HL-60 (cell line): ENCODE measurements around the gene PLS3.

Experiments
- DNase-seq, 2 experiments: peaks; one replicate each; pipeline ENCODE4 v3.0.0-alpha.2; 2010 to 2020; ENCODE audit warnings: low read depth in 1 of 2, low spot score in 1 of 2
- H3K27ac ChIP-seq: fragments of 250-450 bp; sonication (Bioruptor Pico); replicated peaks from 2 replicates; pipeline ENCODE4 v1.5.1; 2020; ENCODE audit warnings: mild to moderate bottlenecking, moderate library complexity
- H3K27me3 ChIP-seq: fragments of 250-450 bp; sonication (Bioruptor Pico); 2 replicates; pipeline ENCODE4 v1.5.1; 2021; ENCODE audit warnings: mild to moderate bottlenecking, moderate library complexity; ENCODE audit not compliant: insufficient read depth, poor library complexity, severe bottlenecking
- H3K4me3 ChIP-seq: replicated peaks from 2 replicates; pipeline ENCODE4 v1.5.1; 2011; ENCODE audit warnings: mild to moderate bottlenecking, control low read depth, low read length; ENCODE audit not compliant: insufficient read depth
- GABPA ChIP-seq: IDR thresholded peaks from 2 replicates; pipeline ENCODE4 v1.6.1; 2012; ENCODE audit warnings: low read depth
- POLR2AphosphoS5 ChIP-seq: IDR thresholded peaks from 2 replicates; pipeline ENCODE4 v1.6.1; 2012; ENCODE audit warnings: low read depth
- SPI1 ChIP-seq: IDR thresholded peaks from 2 replicates; pipeline ENCODE4 v1.6.1; 2012; ENCODE audit warnings: low read depth, mild to moderate bottlenecking, borderline replicate concordance
- TF ChIP-seq, protein P1 (sequence below): IDR thresholded peaks from one replicate; pipeline ENCODE4 v1.5.1; 2011; ENCODE audit warnings: low read length, control low read depth, inconsistent platforms; ENCODE audit not compliant: insufficient read depth
- TF ChIP-seq, protein P2 (sequence below): IDR thresholded peaks from 2 replicates; pipeline ENCODE4 v1.6.1; 2012; ENCODE audit warnings: low read depth; ENCODE audit not compliant: insufficient replicate concordance

The PLS3 gene

DNA sequence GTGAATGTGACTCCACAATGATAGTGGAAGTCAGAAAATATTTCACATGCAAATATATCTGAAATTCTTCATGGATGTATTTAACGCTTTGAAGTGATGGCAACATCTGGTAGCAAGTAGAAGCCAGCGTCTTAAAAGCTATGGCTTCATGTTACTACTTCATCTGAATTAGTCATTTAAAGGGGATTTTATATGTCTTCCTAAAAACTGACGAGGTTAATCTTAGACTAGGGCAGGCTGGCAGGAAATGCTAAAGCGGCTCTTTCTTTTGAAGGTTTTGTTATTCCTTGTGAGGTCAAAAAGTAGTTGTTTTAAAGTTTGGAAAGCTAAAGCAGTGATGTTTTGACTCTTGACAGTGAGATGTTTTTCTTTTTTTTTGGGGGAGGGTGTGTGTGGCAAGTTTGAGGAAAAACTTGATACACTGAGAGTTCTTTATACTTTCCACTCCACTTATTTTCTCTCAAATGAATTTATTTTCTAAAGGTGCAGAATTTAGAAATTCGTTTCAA lies 22.6 kb downstream of the PLS3 start:
- DNase-seq: no peak
- TF ChIP-seq, protein P1, sequence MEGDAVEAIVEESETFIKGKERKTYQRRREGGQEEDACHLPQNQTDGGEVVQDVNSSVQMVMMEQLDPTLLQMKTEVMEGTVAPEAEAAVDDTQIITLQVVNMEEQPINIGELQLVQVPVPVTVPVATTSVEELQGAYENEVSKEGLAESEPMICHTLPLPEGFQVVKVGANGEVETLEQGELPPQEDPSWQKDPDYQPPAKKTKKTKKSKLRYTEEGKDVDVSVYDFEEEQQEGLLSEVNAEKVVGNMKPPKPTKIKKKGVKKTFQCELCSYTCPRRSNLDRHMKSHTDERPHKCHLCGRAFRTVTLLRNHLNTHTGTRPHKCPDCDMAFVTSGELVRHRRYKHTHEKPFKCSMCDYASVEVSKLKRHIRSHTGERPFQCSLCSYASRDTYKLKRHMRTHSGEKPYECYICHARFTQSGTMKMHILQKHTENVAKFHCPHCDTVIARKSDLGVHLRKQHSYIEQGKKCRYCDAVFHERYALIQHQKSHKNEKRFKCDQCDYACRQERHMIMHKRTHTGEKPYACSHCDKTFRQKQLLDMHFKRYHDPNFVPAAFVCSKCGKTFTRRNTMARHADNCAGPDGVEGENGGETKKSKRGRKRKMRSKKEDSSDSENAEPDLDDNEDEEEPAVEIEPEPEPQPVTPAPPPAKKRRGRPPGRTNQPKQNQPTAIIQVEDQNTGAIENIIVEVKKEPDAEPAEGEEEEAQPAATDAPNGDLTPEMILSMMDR: no peak
- TF ChIP-seq SPI1 (no peak), POLR2AphosphoS5 (no peak), GABPA (no peak)

DNA sequence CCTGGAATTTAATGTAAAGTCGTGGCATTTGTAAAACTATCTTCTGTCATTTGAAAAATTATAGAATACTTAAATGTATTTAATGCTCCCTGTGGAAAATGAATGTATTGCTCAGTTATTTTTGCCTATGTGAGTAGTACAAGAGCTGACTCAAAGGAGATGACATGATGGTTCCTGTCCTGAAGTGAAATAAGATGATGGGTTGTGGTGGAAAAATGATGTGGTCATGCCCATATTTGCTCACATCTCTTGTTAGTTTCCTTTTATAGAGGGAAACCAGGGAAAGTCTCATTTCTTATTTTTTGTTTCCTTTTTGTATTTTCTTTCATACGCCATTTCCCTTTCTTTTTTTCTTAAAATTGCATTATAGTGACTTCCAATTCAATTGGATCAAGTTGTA lies 23.7 kb downstream of the PLS3 start:
- no peak for DNase-seq

More for the DNA sequence above, 22.6 kb downstream of the PLS3 start:
- Histone ChIP-seq H3K27me3 (no peaks in the 10 kb centered on the region), H3K27ac (no peak overlapping the region), H3K4me3 (no peak overlapping the region)

DNA sequence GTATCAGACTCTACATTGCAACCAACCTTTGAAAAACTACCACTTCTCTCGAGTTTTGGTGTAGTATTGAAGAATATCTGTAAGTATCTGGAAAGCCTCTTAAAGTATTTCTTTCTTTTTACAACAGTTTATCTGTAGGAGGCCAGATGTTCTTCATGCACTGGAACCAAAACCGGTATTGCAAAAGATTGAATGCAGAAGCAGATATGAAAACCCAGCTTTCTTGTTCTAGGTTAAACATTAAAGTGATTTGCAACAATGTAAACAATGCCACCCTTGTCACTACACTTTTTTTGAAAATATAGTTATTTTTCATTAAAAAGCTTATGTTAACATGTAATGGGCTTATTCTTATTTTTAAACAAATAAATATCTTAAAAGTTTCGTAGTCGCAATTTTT lies 27.2 kb downstream of the PLS3 start:
- Histone ChIP-seq H3K4me3 (no peak overlapping the region), H3K27me3 (peaks cover 2% of the 10 kb centered on the region), H3K27ac (no peak overlapping the region)
- TF ChIP-seq, protein P2, sequence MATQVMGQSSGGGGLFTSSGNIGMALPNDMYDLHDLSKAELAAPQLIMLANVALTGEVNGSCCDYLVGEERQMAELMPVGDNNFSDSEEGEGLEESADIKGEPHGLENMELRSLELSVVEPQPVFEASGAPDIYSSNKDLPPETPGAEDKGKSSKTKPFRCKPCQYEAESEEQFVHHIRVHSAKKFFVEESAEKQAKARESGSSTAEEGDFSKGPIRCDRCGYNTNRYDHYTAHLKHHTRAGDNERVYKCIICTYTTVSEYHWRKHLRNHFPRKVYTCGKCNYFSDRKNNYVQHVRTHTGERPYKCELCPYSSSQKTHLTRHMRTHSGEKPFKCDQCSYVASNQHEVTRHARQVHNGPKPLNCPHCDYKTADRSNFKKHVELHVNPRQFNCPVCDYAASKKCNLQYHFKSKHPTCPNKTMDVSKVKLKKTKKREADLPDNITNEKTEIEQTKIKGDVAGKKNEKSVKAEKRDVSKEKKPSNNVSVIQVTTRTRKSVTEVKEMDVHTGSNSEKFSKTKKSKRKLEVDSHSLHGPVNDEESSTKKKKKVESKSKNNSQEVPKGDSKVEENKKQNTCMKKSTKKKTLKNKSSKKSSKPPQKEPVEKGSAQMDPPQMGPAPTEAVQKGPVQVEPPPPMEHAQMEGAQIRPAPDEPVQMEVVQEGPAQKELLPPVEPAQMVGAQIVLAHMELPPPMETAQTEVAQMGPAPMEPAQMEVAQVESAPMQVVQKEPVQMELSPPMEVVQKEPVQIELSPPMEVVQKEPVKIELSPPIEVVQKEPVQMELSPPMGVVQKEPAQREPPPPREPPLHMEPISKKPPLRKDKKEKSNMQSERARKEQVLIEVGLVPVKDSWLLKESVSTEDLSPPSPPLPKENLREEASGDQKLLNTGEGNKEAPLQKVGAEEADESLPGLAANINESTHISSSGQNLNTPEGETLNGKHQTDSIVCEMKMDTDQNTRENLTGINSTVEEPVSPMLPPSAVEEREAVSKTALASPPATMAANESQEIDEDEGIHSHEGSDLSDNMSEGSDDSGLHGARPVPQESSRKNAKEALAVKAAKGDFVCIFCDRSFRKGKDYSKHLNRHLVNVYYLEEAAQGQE: no peak
- TF ChIP-seq SPI1: no peak
- no peak for TF ChIP-seq POLR2AphosphoS5
- TF ChIP-seq GABPA: no peak
- TF ChIP-seq, protein P1: no peak
- no peak for DNase-seq

More for the DNA sequence above, 23.7 kb downstream of the PLS3 start:
- no peaks in the 10 kb centered on the region for H3K27me3 ChIP-seq
- no peak overlapping the region for H3K4me3 ChIP-seq
- H3K27ac ChIP-seq: no peak overlapping the region
- TF ChIP-seq GABPA (no peak), POLR2AphosphoS5 (no peak), SPI1 (no peak)
- TF ChIP-seq, protein P2: no peak
- TF ChIP-seq, protein P1: no peak

DNA sequence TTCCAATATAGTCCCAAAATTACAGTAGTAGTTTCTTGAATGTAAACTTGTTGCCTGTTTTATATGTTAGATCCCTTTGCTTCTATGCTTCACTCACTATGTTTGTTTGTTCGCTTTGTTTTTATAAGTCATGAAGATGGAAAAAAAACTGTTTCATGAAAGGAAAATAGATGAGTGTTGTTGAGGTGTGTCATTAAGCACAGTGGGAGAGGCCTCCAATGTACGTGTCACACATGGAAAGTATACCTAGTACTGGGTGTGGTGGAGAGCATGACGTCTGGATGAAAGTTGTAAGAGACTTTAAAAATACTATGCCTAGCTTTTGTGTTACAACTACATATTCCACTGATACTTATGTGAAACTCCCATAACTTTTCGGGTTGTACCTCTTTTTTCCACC lies 28.4 kb downstream of the PLS3 start:
- no peak overlapping the region for H3K4me3 ChIP-seq
- DNase-seq: no peak
- no peak overlapping the region for H3K27ac ChIP-seq
- peaks cover 4% of the 10 kb centered on the region for H3K27me3 ChIP-seq
- TF ChIP-seq, protein P1: no peak
- TF ChIP-seq, protein P2: no peak
- TF ChIP-seq POLR2AphosphoS5 (no peak), SPI1 (no peak), GABPA (no peak)
